ENCODE measurements around the gene ATN1.

GRCh38 chr12:6915789-6916285 is 11.9 kb upstream of the ATN1 start:
- TF ChIP-seq ZNF830 (tag by site-specific recombination; IDR thresholded peaks at IDR 0.05; ENCODE audit: low read depth) (no peak), TCF7L2 (IDR thresholded peaks at IDR 0.05; ENCODE audit: borderline replicate concordance, low read depth, low read length) (no peak), CTCF (tag by site-specific recombination; IDR thresholded peaks at IDR 0.05) (no peak), ZNF292 (tag by site-specific recombination; IDR thresholded peaks at IDR 0.05; ENCODE audit: borderline replicate concordance, low read depth) (no peak), ZNF16 (tag by site-specific recombination; IDR thresholded peaks at IDR 0.05; ENCODE audit: low read depth) (no peak), REPIN1 (tag by site-specific recombination; IDR thresholded peaks at IDR 0.05; ENCODE audit: low read depth) (no peak), ZNF26 (tag by site-specific recombination; IDR thresholded peaks at IDR 0.05) (no peak), SCRT2 (tag by site-specific recombination; IDR thresholded peaks at IDR 0.05) (no peak), KLF10 (tag by site-specific recombination; IDR thresholded peaks at IDR 0.05) (no peak), ZNF140 (tag by site-specific recombination; IDR thresholded peaks at IDR 0.05) (no peak), BCL11A (tag by site-specific recombination; IDR thresholded peaks at IDR 0.05; ENCODE audit: low read depth) (no peak), ZBTB7A (tag by site-specific recombination; IDR thresholded peaks at IDR 0.05; ENCODE audit: low read depth) (no peak), ZNF580 (tag by site-specific recombination; IDR thresholded peaks at IDR 0.05) (no peak), ZNF184 (tag by site-specific recombination; IDR thresholded peaks at IDR 0.05) (no peak)
